Hindlimb muscle (tissue), 1 donor: Measurements from ENCODE around the gene NMNAT1. TPM values are rescaled to one million over a fixed set of nuclear protein-coding genes. Genes with fewer than 3 reads are reported as not detected.
"Not testable (repeated sequence)": the region's sequence is repeated elsewhere in the genome, so short reads cannot be mapped to it uniquely, and the experiment has no call there.

Experiments
- DNase-seq: peaks from one replicate; pipeline ENCODE4 v3.0.0-alpha.2; 2013
- polyA plus RNA-seq: library from polyadenylated mRNA; unstranded; fragments of 120-200 nt; gene quantifications from one replicate; pipeline ENCODE4 v1.2.1, GENCODE V29; 2013; ENCODE audit not compliant: insufficient read length

The NMNAT1 gene
- polyA plus RNA-seq, 1 donor, result 12.8 TPM

DNA sequence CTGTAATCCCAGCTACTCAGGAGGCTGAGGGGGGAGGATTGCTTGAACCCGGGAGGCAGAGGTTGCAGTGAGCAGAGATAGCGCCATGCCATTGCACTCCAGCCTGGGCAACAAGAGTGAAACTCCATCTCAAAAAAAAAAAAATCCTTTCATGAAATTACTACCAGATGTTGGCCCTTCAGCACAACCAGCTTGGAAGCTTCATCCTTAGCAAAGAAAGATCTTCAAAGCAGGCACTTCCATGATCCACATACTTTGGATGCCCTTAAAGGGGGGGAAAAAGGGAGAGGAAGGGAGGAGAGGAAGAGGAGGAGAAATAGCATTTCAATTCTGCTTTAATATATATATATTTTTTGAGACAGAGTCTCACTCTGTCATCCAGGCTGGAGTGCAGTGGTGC lies 77.4 kb downstream of the NMNAT1 start:
- peak; percentile 1 for DNase-seq

DNA sequence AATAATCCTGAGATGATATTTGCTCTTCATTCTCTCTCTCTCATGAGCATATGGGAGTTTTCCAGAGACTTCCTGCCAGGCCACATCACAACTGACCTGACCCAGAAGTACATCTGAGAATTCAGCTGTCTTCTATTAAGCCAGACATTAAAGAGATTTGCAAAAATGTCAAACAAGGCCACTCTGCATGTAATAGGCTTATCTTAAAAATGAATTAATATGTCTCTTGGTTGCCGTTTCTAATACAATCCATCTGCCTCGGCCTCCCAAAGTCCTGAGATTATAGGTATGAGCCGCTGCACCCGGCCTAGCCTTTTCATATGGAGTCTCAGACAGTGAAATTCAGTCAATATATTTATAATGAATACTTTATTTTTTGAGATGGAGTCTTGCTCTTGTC lies 78.7 kb downstream of the NMNAT1 start:
- not testable (repeated sequence) for DNase-seq

DNA sequence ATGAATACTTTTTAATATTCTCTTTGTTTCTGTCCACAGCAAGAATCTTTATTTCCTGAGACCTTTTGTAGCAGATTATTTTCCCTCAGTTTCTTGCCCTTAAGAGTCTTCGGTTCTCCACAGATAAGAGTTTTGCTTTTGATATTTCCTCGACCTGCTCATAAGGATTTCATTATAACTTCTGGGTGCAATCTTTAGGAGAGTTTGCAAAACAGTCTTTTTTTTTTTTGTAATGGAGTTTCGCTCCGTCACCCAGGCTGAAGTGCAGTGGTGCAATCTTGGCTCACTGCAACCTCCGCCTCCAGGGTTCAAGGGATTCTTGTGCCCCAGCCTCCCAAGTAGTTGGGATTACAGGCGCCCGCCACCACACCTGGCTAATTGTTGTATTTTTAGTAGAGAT lies 79.4 kb downstream of the NMNAT1 start:
- no peak for DNase-seq

DNA sequence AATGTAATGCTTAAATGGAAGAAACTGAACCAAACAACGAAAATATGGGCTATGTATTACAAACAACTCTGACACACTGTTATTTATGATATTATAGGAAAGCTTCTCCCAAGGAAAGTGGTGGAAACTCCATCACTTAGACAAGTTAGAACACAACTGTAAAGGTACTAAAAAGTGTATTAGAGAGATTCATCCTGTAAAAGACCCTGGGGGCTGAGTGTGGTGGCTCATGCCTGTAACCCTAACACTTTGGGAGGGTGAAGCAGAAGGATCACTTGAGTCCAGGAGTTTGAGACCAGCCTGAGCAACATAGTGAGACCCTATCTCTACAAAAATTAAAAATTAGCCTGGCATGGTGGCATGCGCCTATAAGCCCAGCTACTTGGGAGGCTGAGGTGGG lies 82.1 kb downstream of the NMNAT1 start:
- no peak for DNase-seq

DNA sequence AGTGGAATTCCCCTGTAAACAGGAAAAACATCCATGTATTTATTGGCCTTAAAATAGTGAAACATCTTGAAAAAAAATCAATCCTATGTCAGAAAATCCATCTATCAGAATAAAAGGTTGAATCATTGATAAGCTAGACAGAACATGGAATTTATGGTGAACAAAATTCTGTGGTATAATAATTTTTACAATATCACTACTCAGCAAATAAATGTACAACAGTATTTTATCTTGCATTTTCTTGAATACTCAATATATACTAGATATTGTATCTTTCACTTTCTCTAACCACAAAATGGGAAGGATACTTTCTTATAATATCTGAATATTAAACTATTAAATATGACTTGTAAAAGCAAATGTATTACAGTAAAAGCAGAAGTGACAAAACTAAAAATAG lies 83.8 kb downstream of the NMNAT1 start:
- no peak for DNase-seq

DNA sequence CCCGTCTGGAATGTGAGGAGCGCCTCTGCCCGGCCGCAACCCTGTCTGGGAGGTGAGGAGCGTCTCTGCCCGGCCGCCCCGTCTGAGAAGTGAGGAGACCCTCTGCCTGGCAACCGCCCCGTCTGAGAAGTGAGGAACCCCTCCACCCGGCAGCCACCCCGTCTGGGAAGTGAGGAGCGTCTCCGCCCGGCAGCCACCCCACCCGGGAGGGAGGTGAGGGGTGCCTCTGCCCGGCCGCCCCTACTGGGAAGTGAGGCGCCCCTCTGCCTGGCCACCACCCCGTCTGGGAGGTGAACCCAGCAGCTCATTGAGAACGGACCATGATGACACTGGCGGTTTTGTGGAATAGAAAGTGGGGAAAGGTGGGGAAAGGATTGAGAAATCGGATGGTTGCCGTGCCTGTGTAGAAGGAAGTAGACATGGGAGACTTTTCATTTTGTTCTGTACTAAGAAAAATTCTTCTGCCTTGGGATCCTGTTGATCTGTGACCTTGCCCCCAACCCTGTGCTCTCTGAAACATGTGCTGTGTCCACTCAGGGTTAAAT lies 85.8 kb downstream of the NMNAT1 start:
- DNase-seq, result not testable (repeated sequence)

DNA sequence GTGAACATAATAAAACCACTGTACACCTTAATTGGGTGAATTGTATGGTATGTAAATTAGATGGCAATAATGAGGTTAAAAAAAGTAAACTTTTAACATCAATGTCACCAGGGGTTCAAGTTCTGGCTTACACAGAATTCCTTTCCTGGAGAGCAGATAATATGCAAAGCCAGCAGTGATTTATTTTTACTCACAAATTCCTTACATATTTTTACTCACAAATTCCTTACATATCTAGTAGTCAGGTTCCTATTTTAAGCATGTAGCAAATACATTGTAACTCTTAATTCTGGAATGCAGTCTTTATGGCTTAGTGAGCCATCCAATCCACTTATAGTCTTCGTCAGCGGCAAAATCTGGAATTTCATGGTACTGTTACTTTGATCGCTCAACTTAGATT lies 88.2 kb downstream of the NMNAT1 start:
- DNase-seq, result no peak

DNA sequence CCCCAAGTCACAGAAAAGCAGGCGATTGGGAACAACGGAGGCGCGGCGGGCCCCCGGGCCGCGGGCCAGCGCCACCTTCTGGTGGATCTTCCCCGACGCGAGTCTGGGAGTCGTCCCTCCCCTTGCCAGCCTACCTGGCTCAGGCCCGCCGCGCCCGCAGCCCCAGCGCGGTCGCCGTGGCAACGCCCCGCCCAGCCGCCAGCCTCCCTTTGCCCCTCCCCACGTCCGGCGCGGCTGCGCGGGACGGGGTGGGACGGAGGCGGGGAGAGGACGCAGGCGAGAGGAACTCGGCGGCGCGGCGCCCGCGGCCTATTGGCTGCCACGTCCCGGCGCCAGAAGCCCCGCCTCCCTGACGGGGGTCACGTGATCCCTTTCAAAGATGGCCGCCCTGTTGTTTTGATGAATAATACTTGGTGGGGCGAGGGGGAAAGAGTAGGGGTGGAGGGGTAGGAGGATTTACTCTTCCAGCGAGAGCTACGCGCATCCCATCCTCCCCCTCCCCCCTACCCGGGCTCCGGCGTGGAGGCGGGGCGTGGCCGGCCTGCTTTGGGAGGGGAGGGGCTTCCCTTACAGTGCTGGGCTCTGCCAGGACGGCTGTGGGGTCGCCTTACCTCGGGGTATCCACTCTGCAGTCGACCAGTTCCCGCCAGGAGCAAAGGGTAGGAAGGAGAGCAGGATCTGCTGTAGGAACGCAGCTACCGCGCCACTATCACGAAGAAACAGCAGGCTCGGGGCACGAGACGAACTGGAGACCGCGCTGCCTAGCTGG lies 89.5 kb downstream of the NMNAT1 start, which contains the start of gene UBE4B:
Gene UBE4B (plus strand): TSS at position 369 of the 769 bp plus-strand sequence. CDS start 713 bp downstream, outside the sequence.
- DNase-seq, result peak; percentile 99

DNA sequence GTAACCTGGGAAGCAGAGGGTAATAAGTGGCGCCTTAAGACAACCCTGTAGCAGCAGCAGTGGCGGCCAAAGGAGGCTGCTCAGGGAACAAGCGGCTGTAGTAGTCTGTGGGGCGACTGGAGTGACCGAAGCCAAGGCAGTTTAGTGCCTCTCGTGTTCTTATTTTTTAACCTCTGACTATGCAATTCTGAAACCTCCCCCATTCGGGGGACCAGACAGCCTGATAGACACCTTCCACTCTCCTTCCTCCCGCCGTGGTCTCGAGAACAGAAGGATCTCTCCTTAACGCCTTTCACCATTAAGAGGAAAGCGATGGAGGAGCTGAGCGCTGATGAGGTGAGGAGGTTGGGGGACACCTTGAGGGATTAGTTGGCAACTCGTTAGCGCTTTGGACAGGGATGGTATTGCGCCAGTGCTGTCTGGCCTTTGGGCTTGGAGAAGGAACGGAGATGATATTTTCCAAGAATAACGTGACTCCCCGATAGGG lies 90.1 kb downstream of the NMNAT1 start:
- DNase-seq, result peak; percentile 21

Other genes with a start within 250 kb of the NMNAT1 start
- gene CLSTN1, start 119.5 kb upstream of the NMNAT1 start, polyA plus RNA-seq, result 78.9 TPM
- 76.8 TPM for gene CTNNBIP1, start 33.2 kb upstream of the NMNAT1 start, polyA plus RNA-seq
- 53.9 TPM for gene LZIC, start 84 bp upstream of the NMNAT1 start, polyA plus RNA-seq
- gene RBP7, start 53.8 kb downstream of the NMNAT1 start, polyA plus RNA-seq, result 5.7 TPM
- 48.2 TPM for gene UBE4B, start 89.5 kb downstream of the NMNAT1 start, polyA plus RNA-seq